Neuronal stem cell (in vitro differentiated cells): ENCODE results near the gene USP33.
"Not testable (repeated sequence)": the region's sequence is repeated elsewhere in the genome, so short reads cannot be mapped to it uniquely, and the experiment has no call there.

Source experiments
- DNase-seq: peaks from one replicate; pipeline ENCODE4 v3.0.0-alpha.2; 2013; ENCODE audit warnings: low spot score
- H2AFZ ChIP-seq: one replicate; pipeline ENCODE4 v1.6.1; 2013; ENCODE audit warnings: mild to moderate bottlenecking, low read length, inconsistent platforms
- H2AK5ac ChIP-seq: 2 replicates; pipeline ENCODE4 v1.6.1; 2013; ENCODE audit warnings: low read depth, mild to moderate bottlenecking, inconsistent platforms, low read length, moderate library complexity, mixed read lengths
- H2BK120ac ChIP-seq: 2 replicates; pipeline ENCODE4 v1.6.1; 2013; ENCODE audit warnings: low read depth, mild to moderate bottlenecking, inconsistent platforms, low read length, moderate library complexity, mixed read lengths
- H2BK12ac ChIP-seq: one replicate; pipeline ENCODE4 v1.6.1; 2013; ENCODE audit warnings: low read length, inconsistent platforms
- H2BK15ac ChIP-seq: 2 replicates; pipeline ENCODE4 v1.6.1; 2013; ENCODE audit warnings: mild to moderate bottlenecking, low read length, inconsistent platforms, mixed read lengths
- H2BK5ac ChIP-seq: one replicate; pipeline ENCODE4 v1.6.1; 2013; ENCODE audit warnings: inconsistent platforms, mild to moderate bottlenecking, low read length, moderate library complexity
- H3K14ac ChIP-seq: one replicate; pipeline ENCODE4 v1.6.1; 2013; ENCODE audit warnings: low read length, inconsistent platforms
- H3K18ac ChIP-seq: 2 replicates; pipeline ENCODE4 v1.6.1; 2013; ENCODE audit warnings: low read length, inconsistent platforms
- H3K23ac ChIP-seq: 2 replicates; pipeline ENCODE4 v1.6.1; 2013; ENCODE audit warnings: low read depth, mild to moderate bottlenecking, mixed read lengths, low read length, inconsistent platforms; ENCODE audit not compliant: poor library complexity
- H3K27ac ChIP-seq: replicated peaks from 3 replicates; pipeline ENCODE4 v1.5.1; 2013; ENCODE audit warnings: low read length, inconsistent platforms
- H3K27me3 ChIP-seq, 3 experiments: 2 replicates each; pipeline ENCODE4 v1.6.1; 2013; ENCODE audit warnings: low read length in 3 of 3, mild to moderate bottlenecking in 2 of 3, inconsistent platforms in 1 of 3, low read depth in 1 of 3, mixed read lengths in 1 of 3, moderate library complexity in 1 of 3; ENCODE audit not compliant: control insufficient read depth in 3 of 3, insufficient read depth in 3 of 3
- H3K36me3 ChIP-seq, 2 donors: replicated peaks in 1 of 2; 2 replicates each; pipeline ENCODE4 v1.6.1; 2013; ENCODE audit warnings: low read length in 2 of 2; ENCODE audit not compliant: control insufficient read depth in 2 of 2, insufficient read depth in 2 of 2
- H3K4ac ChIP-seq: 2 replicates; pipeline ENCODE4 v1.6.1; 2013; ENCODE audit warnings: inconsistent platforms, mild to moderate bottlenecking, low read length, moderate library complexity
- H3K4me1 ChIP-seq, 2 donors: 1 replicate in 1 of 2; 2 replicates in 1 of 2; pipeline ENCODE4 v1.6.1; 2013; ENCODE audit warnings: low read length in 2 of 2, low read depth in 1 of 2; ENCODE audit not compliant: control insufficient read depth in 2 of 2, insufficient read depth in 1 of 2
- H3K4me2 ChIP-seq: one replicate; pipeline ENCODE4 v1.6.1; 2013; ENCODE audit warnings: mild to moderate bottlenecking, low read length, inconsistent platforms; ENCODE audit not compliant: insufficient read depth, poor library complexity, severe bottlenecking
- H3K4me3 ChIP-seq, 2 donors: 2 replicates each; pipeline ENCODE4 v1.5.1; 2013; ENCODE audit warnings: low read length in 2 of 2, mild to moderate bottlenecking in 2 of 2, inconsistent platforms in 1 of 2, moderate library complexity in 1 of 2
- H3K79me1 ChIP-seq: one replicate; pipeline ENCODE4 v1.6.1; 2013; ENCODE audit warnings: low read depth, mild to moderate bottlenecking, inconsistent platforms, low read length, moderate library complexity
- H3K9ac ChIP-seq: one replicate; pipeline ENCODE4 v1.6.1; 2013; ENCODE audit warnings: mild to moderate bottlenecking, low read depth, low read length, inconsistent platforms; ENCODE audit not compliant: poor library complexity
- H3K9me3 ChIP-seq, 2 donors: replicated peaks in 1 of 2; 2 replicates each; pipeline versions ENCODE3 to v1.6.1; 2013; ENCODE audit warnings: low read length in 2 of 2, mild to moderate bottlenecking in 2 of 2, inconsistent platforms in 1 of 2, low read depth in 1 of 2, mixed read lengths in 1 of 2, moderate library complexity in 1 of 2; ENCODE audit not compliant: control insufficient read depth in 2 of 2, insufficient read depth in 1 of 2
- H4K8ac ChIP-seq: one replicate; pipeline ENCODE4 v1.6.1; 2013; ENCODE audit warnings: low read depth, mild to moderate bottlenecking, inconsistent platforms, low read length, moderate library complexity
- H4K91ac ChIP-seq: one replicate; pipeline ENCODE4 v1.6.1; 2013; ENCODE audit warnings: low read length, low read depth, mild to moderate bottlenecking, inconsistent platforms; ENCODE audit not compliant: poor library complexity
- WGBS, 2 donors: extraction: QIAGEN DNeasy Blood & Tissue Kit; methylation state at CpG; one replicate each; pipeline ENCODE4 v1.1.7; 2013; ENCODE audit warnings: missing lambda C conversion rate in 2 of 2, mixed read lengths in 1 of 2; ENCODE audit not compliant: insufficient read length in 2 of 2, insufficient replicate concordance in 1 of 2; ENCODE audit errors: extremely low coverage in 2 of 2; 5-methylcytosine and 5-hydroxymethylcytosine counted together

The USP33 gene

GRCh38 chr1:77680173-77680572, 79.5 kb downstream of the USP33 start:
- peaks cover 0 to 9% of the 10 kb centered on the region in 2 donors for H3K4me1 ChIP-seq
- H3K27ac ChIP-seq, result no peak overlapping the region
- peaks cover 3 to 27% of the 10 kb centered on the region in 2 donors for H3K36me3 ChIP-seq
- no peak overlapping the region for H2AK5ac ChIP-seq
- no peak overlapping the region for H2BK12ac ChIP-seq
- H3K14ac ChIP-seq, result no peak overlapping the region
- no peak overlapping the region for H2BK15ac ChIP-seq
- peak overlapping the region in 1 of 2 donors; percentile 11 for H3K4me3 ChIP-seq
- H2BK5ac ChIP-seq, result no peak overlapping the region
- no peak overlapping the region for H3K4ac ChIP-seq
- DNase-seq, result no peak
- no peak overlapping the region for H4K8ac ChIP-seq
- no peak overlapping the region for H3K18ac ChIP-seq
- H3K9ac ChIP-seq, result no peak overlapping the region
- H3K27me3 ChIP-seq, result peaks cover 0 to 1% (median 0%) of the 10 kb centered on the region in 3 experiments
- H3K79me1 ChIP-seq, result peaks cover 1% of the 10 kb centered on the region
- no peak overlapping the region for H3K23ac ChIP-seq
- H3K9me3 ChIP-seq, result no peaks in the 10 kb centered on the region
- no peak overlapping the region for H2BK120ac ChIP-seq
- H3K4me2 ChIP-seq, result no peak overlapping the region
- H4K91ac ChIP-seq, result no peak overlapping the region
- H2AFZ ChIP-seq, result no peak overlapping the region
- WGBS, 2 donors, result no CpG with 5 or more reads among the region's 2 CpGs

- no peak overlapping the region for H2BK12ac ChIP-seq
- peaks cover 0 to 5% of the 10 kb centered on the region in 2 donors for H3K4me1 ChIP-seq
- no peak overlapping the region for H2AFZ ChIP-seq
- H3K9ac ChIP-seq, result no peak overlapping the region
- H3K18ac ChIP-seq, result no peak overlapping the region
- H3K36me3 ChIP-seq, result peaks cover 3 to 32% of the 10 kb centered on the region in 2 donors
- no peak overlapping the region for H2AK5ac ChIP-seq
- no peaks in the 10 kb centered on the region for H3K9me3 ChIP-seq
- H3K4me3 ChIP-seq, result no peak overlapping the region
- H4K8ac ChIP-seq, result no peak overlapping the region
- no peak overlapping the region for H3K4ac ChIP-seq
- DNase-seq, result no peak
- H3K14ac ChIP-seq, result no peak overlapping the region
- peaks cover 1% of the 10 kb centered on the region for H3K79me1 ChIP-seq
- no peak overlapping the region for H2BK15ac ChIP-seq
- H3K27me3 ChIP-seq, result peaks cover 0 to 1% (median 0%) of the 10 kb centered on the region in 3 experiments
- H3K27ac ChIP-seq, result no peak overlapping the region
- WGBS, 2 donors, result no CpG with 5 or more reads among the region's 5 CpGs
- no peak overlapping the region for H4K91ac ChIP-seq
- no peak overlapping the region for H2BK5ac ChIP-seq
- no peak overlapping the region for H3K4me2 ChIP-seq
- no peak overlapping the region for H3K23ac ChIP-seq
- no peak overlapping the region for H2BK120ac ChIP-seq
These were observed 80.7 kb downstream of the USP33 start for GRCh38 chr1:77678660-77679610.

GRCh38 chr1:77674807-77675206, 84.8 kb downstream of the USP33 start:
- H3K9me3 ChIP-seq, H3K18ac ChIP-seq, H2BK12ac ChIP-seq, H3K4me1 ChIP-seq, H3K27me3 ChIP-seq, H2AK5ac ChIP-seq, H4K91ac ChIP-seq, DNase-seq, H2AFZ ChIP-seq, H3K4ac ChIP-seq, H3K14ac ChIP-seq, H2BK120ac ChIP-seq, H3K23ac ChIP-seq, H3K4me2 ChIP-seq, H3K9ac ChIP-seq, H2BK5ac ChIP-seq, H3K27ac ChIP-seq, H4K8ac ChIP-seq, H2BK15ac ChIP-seq, H3K4me3 ChIP-seq, H3K79me1 ChIP-seq: not testable (repeated sequence)
- no CpG with 5 or more reads among the region's 3 CpGs for WGBS, 2 donors
- H3K36me3 ChIP-seq, result peaks cover 3 to 32% of the 10 kb centered on the region in 2 donors

- Histone ChIP-seq H3K27ac (no peak overlapping the region), H3K18ac (no peak overlapping the region), H2BK12ac (no peak overlapping the region), H3K4ac (no peak overlapping the region), H3K23ac (no peak overlapping the region), H3K36me3 (peaks cover 3 to 28% of the 10 kb centered on the region in 2 donors), H2BK15ac (no peak overlapping the region), H2BK120ac (no peak overlapping the region), H3K9ac (no peak overlapping the region), H3K4me1 (no peaks in the 10 kb centered on the region), H3K14ac (no peak overlapping the region), H3K27me3 (peaks cover 0 to 1% (median 0%) of the 10 kb centered on the region in 3 experiments), H3K79me1 (peaks cover 3% of the 10 kb centered on the region), H3K9me3 (no peaks in the 10 kb centered on the region), H2AFZ (no peak overlapping the region), H2BK5ac (no peak overlapping the region), H4K91ac (no peak overlapping the region), H3K4me3 (no peak overlapping the region), H2AK5ac (no peak overlapping the region), H4K8ac (no peak overlapping the region), H3K4me2 (no peak overlapping the region)
- DNase-seq, result no peak
- WGBS, 2 donors, result no CpG with 5 or more reads among the region's 1 CpG
These were observed 85.8 kb downstream of the USP33 start for GRCh38 chr1:77673716-77674355.
